ENCODE measurements around the gene CFAP73. TPM values are rescaled to one million over a fixed set of nuclear protein-coding genes. Genes with fewer than 3 reads are reported as not detected.

The CFAP73 gene
- total RNA-seq, 2 donors from 2014 or later: 0.43 TPM; not detected in 1

DNA sequence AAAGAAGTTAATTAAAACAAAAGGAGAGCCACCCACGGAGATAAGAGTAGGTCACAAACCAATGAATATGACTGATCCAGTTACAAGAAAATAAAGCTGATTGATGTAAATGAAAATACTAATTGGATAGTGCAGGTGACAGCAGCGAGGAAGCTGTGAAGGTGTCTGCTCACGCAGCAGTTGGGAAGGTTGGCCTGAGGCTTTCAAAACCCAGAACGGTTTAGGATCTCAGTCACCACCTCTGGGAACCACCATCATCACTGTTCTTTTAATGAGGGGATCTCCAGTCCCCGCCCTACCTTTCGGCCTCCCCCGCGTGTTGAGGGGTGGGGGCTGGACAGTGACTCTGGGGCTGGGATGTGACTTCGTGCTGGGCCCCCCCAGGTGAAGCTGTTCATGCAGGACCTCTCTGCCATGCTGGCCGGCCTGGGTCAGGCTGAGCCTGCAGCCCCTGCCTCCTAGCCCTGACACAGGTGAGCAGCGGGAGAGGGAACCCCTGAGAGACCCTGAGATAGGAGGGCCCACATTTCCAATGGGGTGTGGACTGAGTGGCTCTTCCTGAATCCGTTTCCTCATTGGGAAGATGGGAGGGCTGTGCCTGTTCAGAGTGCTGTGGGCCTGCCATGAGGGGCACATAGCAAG is 7.8 kb downstream of the CFAP73 start:
- DNase-seq (no peak), ATAC-seq (no peak)
- intact Hi-C loops (cut with DNase I, micrococcal nuclease): loop anchor here in 1 of 2 donors (10.0 kb wide), 1 partner anchor 103 kb away; the partner anchor contains the start of gene DTX1

DNA sequence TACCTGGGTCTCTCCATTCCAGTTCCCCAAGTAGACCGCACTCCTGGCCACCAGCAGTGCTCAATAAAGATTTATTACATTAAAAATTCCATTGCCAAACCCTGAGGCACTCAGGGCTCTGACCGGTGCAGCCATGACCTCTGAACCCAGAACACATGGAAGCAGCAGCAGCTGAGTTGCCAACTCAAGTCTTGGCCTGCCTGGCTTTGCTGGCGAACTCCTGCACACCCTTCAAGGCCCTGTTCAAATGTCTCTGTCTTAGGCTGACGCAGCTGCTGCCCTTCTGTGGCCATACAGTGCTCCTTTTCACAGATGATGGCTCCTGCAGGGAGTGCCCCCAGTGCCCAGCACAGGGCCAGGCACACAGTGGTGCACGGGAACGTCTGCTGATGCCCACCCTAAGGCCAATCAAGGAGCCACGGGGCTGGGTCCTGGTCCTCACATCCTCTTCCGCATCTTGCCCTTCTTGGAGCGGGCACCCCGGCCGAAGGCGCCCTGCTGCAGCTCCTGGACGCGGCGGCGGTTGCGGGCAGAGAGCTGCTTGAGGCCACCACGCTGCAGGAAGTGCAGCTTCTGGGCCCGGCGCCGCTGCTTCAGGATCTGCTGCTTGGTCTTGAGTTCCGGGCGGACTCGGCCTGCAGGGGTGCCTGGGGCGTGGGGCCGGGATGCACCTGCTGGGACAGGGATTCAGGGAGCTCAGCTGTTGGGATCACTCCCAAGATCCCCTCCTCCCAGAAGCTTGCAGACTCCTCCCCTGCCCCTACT is 9.1 kb downstream of the CFAP73 start:
- intact Hi-C loops (cut with DNase I, micrococcal nuclease): loop anchor here in 1 of 2 donors (10.0 kb wide), 1 partner anchor 104 kb away; the partner anchor contains the start of gene DTX1
- DNase-seq (no peak), ATAC-seq (no peak)

DNA sequence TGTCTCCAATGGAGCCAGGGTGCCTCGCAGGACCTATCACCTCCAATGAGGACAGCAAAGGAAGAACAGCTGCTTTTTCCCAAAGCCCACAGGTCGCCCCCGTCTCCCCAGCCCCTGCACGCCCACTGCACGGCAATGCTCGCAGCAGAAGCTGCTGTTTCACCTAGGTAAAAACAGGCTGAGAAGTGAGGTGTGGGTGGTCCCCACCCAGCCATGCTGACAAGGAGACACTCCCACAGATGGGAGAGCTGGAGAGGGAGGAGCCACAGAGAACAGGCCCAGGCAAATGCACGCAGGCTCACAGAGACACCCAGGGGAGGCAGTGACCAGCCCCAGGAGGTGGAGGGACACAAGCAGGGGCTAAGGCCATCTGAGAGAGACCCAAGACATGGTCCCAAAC is 10.4 kb downstream of the CFAP73 start:
- intact Hi-C loops (cut with DNase I, micrococcal nuclease): loop anchor here in 1 of 2 donors (10.0 kb wide), 1 partner anchor 105 kb away; the partner anchor contains the start of gene DTX1
- ATAC-seq (no peak), DNase-seq (no peak)

DNA sequence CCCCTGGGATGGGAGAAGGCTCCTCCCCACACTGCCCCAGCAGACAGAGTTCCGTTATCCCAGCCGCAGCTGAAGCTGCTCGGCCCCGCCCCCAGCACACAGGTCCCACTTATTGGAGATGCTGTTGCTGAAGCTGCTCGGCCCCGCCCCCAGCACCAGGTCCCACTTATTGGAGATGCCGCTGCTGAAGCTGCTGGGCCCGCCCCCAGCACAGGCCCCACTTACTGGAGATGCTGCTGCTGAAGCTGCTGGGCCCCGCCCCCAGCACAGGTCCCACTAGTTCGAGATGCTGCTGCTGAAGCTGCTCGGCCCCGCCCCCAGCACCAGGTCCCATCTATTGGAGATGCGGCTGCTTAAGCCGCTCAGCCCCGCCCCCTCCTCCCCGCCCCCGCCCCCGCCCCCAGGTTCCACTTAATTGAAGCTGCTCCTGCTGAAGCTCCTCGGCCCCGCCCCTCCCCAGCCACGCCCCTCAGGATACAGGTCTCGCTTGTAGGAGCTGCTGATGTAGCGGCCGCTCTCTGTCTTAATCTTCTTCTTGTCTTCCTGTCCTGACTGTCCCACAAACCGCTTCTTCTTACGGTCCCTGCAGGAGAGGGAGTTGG is 12.0 kb downstream of the CFAP73 start:
- intact Hi-C loops (cut with DNase I, micrococcal nuclease): no loop called here
- ATAC-seq: peak; percentile 12
- DNase-seq: no peak

DNA sequence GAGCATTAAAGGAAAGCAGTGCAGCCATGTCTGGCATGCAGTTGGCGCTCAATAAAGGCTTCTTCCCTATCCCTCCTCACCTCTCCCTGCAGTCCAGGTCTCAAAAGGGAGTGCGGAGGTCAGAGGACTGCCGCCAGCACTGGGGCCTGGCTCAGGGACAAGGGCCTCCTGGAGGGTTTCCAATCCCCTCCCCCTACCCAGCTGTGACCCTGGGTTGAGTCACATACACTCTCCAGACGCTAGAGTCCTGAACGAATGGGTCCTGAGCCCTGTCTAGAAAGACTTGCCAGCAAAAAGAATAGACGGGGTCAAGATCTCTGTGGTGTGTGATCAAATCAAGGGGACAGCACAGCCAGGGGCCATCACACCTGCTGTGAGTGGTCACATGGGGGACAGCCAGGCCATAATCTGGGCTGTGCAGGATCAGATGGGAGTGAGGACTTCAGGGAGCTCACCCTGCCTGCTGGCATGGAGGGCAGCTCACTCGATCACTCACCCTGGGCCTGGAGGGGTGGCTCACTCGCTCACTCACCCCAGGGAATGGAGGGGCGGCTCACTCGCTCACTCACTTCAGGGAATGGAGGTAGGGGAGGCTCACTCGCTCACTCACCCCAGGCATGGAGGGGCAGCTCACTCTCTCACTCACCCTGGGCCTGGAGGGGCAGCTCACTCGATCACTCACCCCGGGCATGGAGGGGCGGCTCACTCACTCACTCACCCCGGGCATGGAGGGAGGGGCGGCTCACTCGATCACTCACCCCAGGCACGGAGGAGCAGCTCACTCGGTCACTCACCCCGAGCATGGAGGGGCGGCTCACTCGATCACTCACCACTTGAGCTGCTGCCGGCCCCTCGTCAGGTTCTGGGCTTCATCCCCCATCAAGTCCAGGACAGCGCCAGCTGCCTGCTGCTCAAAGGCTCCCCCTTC is 12.8 kb downstream of the CFAP73 start:
- intact Hi-C loops (cut with DNase I, micrococcal nuclease): no loop called here
- ATAC-seq: no peak
- no peak for DNase-seq

DNA sequence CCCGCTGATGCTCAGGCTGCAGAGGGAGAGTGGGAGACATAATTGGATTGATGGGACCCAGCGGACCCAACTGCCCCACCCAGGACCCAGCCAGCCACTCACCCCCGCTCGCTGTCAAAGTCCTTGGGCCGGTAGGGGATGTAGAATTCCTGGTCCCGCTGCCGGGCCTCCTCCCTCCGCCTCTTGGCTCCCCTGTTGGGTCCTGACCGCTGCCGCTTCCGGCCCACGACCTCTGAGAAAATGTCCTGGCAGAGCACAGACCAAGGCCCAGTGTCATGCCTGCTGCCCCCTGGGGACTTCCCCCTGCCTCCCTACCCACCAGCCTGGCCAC is 13.5 kb downstream of the CFAP73 start:
- intact Hi-C loops (cut with DNase I, micrococcal nuclease): no loop called here
- ATAC-seq (no peak), DNase-seq (no peak)

GRCh38 chr12:113164014-113164413 is 14.5 kb downstream of the CFAP73 start:
- intact Hi-C loops (cut with DNase I, micrococcal nuclease): no loop called here
- DNase-seq: no peak
- no peak for ATAC-seq

DNA sequence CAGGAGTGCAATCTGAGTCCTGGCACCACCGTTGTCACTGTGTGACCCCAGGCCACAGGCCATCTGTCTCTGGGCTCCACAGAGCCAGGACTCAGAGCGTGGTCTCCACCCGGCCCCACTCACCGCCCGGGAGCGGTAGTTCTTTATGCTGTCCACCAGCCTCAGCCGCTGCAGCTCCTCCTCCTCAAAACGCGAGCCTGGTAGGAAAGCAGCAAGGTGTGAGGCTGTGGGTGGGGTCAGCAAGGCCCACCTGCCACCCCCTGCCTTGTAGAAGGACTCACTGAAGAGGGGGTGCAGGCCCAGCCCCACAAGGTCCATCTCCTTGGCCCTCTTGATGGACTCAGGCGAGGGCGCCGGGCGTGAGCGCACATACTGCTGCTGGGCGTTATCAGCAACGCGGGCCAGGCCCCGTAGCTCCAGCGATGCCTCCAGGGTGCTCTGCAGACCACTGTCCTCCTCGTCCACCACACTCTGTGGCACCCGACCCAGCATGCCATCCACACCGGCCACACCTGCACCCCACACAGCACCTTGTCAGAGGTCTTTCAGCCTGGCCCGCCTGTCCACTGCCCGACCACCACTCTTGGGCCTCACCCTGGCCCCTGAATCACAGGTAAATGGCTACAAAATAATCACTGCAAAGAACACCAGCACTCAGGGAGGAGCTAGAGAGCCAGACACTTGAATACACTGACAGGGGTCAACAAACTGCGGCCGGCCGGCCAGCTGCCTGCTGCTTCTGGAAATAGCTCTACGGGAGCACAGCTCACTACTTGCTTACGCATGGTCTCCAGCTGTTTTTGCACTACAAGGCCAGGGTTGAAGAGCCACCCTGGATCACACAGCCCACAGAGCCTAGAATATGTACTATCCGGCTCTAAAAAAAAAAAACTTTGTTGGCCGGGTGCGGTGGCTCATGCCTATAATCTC is 16.3 kb downstream of the CFAP73 start:
- intact Hi-C loops (cut with DNase I, micrococcal nuclease): no loop called here
- DNase-seq (no peak), ATAC-seq (no peak)

GRCh38 chr12:113167868-113168267 is 18.3 kb downstream of the CFAP73 start:
- ATAC-seq (no peak), DNase-seq (no peak)
- intact Hi-C loops (cut with DNase I, micrococcal nuclease): no loop called here

GRCh38 chr12:113169697-113170096 is 20.2 kb downstream of the CFAP73 start:
- ATAC-seq (no peak), DNase-seq (no peak)
- intact Hi-C loops (cut with DNase I, micrococcal nuclease): loop anchor here in 1 of 2 donors (5.0 kb wide), 1 partner anchor 122 kb away; no protein-coding TSS in a partner anchor

DNA sequence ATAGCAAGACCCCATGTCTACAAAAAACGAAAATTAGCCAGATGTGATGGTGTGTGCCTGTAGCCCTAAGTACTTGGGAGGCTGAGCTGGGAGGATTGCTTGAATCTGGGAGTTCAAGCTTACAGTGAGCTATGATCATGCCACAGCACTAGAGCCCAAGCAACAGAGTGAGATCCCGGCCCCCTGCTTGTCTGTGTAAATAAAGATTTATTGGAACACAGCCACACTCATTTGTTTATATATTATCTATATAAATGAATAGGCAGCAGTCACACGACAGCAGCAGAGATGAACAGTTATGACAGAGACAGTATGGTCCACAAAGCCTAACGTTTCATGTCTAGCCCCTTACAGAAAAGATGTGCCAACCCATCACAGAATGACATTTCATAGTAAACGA is 20.9 kb downstream of the CFAP73 start:
- intact Hi-C loops (cut with DNase I, micrococcal nuclease): loop anchor here in 1 of 2 donors (5.0 kb wide), 1 partner anchor 123 kb away; no protein-coding TSS in a partner anchor
- ATAC-seq (no peak), DNase-seq (no peak)

- intact Hi-C loops (cut with DNase I, micrococcal nuclease): loop anchor here in 1 of 2 donors (5.0 kb wide), 1 partner anchor 124 kb away; no protein-coding TSS in a partner anchor
- DNase-seq (no peak), ATAC-seq (no peak)
Measured at GRCh38 chr12:113170926-113171325, 21.4 kb downstream of the CFAP73 start.

DNA sequence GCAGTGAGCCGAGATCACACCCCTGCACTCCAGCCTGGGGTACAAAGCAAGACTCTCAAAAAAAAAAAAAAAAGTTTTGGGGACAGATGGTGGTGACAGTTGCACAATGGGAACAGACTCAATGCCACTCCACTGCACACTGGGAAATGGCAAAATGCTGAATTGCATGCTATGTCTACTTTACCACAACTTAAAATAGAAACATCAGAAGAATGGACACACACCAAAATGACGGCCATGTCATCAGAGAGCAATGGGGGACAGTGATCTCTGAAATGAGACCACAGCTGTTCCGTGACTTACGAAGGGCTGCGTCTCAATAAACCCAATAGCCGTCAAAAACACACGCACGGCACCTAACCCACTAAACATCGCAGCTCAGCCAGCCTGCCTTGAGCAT is 22.0 kb downstream of the CFAP73 start:
- DNase-seq: no peak
- intact Hi-C loops (cut with DNase I, micrococcal nuclease): loop anchor here in 1 of 2 donors (5.0 kb wide), 1 partner anchor 124 kb away; no protein-coding TSS in a partner anchor
- no peak for ATAC-seq

- DNase-seq (no peak), ATAC-seq (no peak)
- intact Hi-C loops (cut with DNase I, micrococcal nuclease): loop anchor here in 1 of 2 donors (5.0 kb wide), 1 partner anchor 125 kb away; no protein-coding TSS in a partner anchor
Measured at GRCh38 chr12:113172185-113172584, 22.7 kb downstream of the CFAP73 start.

- intact Hi-C loops (cut with DNase I, micrococcal nuclease): loop anchor here in 1 of 2 donors (5.0 kb wide), 1 partner anchor 126 kb away; no protein-coding TSS in a partner anchor
Measured at GRCh38 chr12:113173081-113173698, 23.7 kb downstream of the CFAP73 start.

DNA sequence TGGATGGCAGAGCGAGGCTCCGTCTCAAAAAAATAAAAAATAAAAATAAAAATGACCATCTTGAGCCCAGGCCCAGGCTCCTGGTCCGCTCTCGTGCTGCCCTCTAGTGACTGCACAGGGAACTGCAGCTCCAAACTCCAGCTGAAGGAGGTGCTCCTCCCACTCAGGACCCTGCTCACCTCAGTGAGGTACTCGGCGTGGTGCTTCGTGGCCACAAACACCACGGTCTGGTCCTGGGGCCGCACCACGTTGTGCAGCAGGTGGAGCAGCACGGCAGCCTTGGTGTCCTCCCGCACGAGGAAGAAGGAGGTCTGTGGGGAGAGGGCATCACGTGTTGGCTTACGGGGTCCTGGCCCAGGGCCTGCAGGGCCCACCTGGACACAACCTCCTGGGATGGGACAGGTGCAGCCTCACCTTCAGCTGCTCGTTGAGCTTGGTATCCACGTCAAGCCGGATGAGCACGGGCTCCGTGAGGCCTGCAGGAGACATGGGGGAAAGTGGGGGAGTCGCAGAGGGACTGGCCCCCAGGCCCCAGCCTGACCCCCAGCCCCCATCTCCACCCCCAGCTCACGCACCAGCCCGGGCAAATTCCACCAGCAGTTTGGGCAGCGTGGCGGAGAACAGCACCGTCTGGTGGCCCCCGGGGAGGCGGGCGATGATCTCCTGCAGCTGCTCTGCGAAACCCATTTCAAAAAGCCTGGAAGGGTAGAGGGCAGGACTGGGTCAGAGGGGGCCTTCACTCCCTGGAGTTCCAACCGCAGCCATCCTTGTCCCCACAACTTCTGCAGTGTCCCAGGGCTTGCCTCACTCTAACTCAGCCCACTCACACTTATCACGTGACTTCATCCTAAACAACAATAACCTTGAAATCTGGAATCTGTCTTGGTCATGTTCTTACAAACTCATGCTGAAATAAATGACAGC is 25.2 kb downstream of the CFAP73 start:
- ATAC-seq (peak; percentile 80), DNase-seq (peak; percentile 44 to 81)
- intact Hi-C loops (cut with DNase I, micrococcal nuclease): loop anchor here in 1 of 2 donors (5.0 kb wide), 1 partner anchor 127 kb away; no protein-coding TSS in a partner anchor

More at GRCh38 chr12:113173081-113173698, 23.7 kb downstream of the CFAP73 start:
- DNase-seq (no peak), ATAC-seq (no peak)
